GM15510 (cell line): Measurements from ENCODE around the gene HBA1.

ENCODE experiments used
- POLR2A ChIP-seq: IDR thresholded peaks from 3 replicates; pipeline ENCODE4 v1.6.1; 2011; ENCODE audit warnings: borderline replicate concordance; ENCODE audit not compliant: insufficient read length; ENCODE audit errors: extremely low read depth

Gene HBA1

DNA sequence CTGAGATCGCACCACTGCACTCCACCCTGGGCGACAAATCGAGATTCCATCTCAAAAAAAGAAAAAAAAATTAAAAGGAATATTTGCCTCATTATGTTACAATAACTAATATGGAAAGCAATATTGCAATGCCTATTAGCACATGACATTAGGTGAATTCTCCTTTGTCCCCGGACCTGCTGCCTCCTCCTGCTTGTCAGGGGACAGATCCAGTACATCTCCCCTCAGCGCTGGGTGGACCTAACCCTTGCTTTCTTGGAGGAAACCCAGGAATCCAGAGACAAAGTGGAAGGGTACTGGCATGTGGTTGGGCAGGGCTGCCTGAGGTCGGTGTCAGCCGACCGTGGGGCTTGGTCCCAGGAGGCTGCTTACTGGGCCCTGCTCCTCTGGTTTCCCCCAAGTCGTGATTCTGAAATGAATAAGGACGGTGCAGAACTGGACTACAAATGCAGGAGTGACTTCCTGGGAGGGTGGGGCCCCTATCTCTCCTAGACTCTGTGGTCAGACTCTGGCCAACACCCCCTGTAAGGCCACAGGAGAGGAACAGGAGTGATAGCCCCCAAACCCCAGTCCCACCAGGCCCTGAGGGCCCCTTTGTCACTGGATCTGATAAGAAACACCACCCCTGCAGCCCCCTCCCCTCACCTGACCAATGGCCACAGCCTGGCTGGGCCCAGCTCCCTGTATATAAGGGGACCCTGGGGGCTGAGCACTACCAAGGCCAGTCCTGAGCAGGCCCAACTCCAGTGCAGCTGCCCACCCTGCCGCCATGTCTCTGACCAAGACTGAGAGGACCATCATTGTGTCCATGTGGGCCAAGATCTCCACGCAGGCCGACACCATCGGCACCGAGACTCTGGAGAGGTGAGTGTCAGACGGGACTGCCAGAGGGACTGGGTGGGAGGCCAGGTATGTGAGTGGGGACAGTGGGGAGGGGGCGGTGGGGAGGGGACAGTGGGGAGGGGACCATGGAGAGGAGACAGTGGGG lies 24.0 kb upstream of the HBA1 start, which contains the start of gene HBZ:
Gene HBZ, plus strand, starts transcription at position 504 of the 988 bp plus-strand sequence. Its CDS starts 266 bp downstream, at position 770.
- no peak for TF ChIP-seq POLR2A

DNA sequence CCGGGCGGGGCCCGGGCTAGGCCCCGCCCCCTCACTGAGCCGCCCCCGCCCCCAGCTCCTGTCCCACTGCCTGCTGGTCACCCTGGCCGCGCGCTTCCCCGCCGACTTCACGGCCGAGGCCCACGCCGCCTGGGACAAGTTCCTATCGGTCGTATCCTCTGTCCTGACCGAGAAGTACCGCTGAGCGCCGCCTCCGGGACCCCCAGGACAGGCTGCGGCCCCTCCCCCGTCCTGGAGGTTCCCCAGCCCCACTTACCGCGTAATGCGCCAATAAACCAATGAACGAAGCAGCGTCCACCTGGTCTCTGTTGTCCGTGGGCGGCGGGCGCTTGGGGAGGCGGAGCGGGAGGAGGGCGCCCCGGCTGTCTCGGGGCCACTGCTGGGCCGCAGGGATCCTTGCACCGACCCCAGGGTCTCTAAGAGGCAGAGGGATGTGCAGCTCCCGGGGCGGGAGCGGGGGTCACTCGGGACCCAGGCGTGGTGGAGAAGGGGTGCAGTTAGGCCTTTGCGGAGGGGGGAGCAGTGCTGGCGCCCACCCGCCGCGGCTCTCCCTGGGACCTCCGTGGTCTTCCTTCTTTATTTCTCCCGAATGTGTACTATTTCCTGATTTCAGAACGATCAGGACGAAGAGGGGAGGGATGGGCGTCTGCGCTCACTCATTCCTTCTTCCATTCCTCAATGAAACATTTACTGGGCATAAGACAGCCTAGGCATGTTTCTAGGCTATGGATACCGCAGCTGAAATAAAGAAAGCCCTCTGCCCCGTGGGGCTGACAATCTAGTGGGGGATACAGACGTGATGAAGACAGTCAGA lies 22.1 kb upstream of the HBA1 start:
- no peak for TF ChIP-seq POLR2A

DNA sequence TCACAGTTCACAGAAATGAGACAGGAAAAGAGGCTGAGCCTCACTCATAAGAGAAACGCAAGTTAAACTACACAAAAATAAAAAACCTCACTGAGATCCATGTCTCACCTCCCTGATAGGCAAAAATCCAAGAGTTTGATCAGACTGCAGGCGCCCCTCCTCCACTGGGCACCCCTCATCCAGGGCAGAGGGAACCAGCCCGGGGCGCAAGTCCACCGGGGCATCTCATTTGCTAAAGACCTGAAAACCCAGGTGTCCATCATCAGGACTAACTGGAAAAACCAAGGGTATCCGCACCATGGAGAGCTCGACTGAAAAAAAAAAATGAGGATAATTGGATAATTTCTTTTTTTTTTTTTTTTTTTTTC lies 21.5 kb upstream of the HBA1 start:
- TF ChIP-seq POLR2A: no peak

DNA sequence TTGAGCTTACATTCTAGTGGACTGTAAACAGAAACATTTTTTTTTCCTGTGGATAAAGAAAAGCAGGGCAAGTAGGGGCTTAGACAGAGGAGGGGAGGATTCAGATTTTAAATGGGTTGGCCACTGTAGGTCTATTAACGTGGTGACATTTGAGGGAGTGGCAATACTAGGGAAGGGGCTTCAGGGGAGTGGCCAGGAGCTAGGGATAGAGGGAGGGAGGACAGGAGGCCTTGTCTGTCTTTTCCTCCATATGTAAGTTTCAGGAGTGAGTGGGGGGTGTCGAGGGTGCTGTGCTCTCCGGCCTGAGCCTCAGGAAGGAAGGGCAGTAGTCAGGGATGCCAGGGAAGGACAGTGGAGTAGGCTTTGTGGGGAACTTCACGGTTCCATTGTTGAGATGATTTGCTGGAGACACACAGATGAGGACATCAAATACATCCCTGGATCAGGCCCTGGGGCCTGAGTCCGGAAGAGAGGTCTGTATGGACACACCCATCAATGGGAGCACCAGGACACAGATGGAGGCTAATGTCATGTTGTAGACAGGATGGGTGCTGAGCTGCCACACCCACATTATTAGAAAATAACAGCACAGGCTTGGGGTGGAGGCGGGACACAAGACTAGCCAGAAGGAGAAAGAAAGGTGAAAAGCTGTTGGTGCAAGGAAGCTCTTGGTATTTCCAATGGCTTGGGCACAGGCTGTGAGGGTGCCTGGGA lies 17.2 kb upstream of the HBA1 start:
- no peak for TF ChIP-seq POLR2A

DNA sequence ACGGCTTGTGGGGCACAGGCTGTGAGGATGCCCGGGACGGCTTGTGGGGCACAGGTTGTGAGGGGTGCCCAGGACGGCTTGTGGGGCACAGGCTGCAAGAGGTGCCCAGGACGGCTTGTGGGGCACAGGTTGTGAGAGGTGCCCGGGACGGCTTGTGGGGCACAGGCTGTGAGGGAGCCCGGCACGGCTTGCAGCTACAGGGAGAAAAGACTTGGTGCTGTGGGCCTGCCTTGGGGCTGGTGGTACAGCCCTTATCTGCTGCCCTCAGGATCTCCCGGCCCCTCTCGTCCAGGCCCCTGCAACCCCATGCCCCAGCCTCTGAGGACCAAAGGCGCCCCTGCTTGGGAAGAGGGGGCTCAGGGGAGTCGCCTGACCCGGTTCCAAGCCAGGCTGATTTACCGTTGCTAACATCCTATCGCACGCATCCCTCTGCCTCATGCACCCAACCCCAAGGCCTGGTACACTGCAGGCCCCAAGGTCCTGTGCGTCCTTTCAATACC lies 15.7 kb upstream of the HBA1 start:
- no peak for TF ChIP-seq POLR2A

DNA sequence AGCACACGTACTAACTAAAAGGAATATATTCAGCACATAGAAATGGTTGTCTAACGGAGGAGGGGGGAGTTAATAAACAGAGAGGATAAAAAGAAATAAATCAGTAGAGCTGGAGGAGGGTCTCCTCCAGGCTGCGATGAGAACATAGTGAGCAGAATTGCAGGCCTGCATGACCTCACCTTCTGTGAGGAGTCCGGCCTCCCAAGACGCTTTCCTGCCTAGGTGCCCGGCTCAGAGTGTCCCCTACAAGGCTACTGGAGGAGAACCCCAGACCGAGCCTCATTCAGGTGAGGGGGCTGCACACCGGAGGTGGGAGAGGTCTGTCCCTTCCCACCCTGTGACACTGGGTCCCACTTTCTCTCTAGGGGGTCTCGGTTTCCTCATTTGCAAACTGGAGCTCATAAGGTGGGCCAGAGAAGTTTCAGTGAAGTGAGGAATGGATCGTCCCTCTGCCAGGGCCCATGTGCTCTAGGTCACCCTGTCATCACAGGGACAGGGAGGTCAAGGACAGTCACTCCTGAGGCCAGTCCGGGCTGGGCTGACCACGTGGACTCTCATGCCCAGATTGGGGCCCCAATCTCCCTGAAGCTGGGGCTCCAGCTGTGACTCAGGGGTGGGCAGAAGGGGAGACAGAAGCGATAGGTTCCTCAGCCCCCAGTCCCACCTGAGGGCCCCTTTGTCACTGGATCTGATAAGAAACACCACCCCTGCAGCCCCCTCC lies 14.0 kb upstream of the HBA1 start:
- no peak for TF ChIP-seq POLR2A

DNA sequence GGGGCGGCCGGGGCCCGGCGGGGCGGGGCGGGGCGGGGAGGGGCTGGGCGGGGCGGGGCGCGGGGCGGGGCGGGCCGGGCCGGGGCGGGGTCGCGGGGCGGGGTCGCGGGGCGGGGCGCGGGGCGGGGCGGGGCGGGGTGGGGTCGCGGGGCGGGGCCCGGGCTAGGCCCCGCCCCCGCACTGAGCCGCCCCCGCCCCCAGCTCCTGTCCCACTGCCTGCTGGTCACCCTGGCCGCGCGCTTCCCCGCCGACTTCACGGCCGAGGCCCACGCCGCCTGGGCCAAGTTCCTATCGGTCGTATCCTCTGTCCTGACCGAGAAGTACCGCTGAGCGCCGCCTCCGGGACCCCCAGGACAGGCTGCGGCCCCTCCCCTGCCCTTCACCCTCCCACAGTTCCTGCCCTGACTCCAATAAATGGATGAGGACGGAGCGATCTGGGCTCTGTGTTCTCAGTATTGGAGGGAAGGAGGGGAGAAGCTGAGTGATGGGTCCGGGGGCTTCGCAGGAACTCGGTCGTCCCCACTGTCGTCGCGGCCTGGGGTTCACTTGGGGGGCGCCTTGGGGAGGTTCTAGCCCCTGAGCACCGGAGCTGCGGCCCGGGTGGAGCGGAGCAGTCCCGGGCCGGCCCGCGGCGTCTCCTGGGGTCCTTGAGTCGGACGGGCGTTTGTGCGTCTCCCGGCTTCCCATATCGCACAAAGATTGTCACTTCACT lies 11.5 kb upstream of the HBA1 start:
- TF ChIP-seq POLR2A: no peak

DNA sequence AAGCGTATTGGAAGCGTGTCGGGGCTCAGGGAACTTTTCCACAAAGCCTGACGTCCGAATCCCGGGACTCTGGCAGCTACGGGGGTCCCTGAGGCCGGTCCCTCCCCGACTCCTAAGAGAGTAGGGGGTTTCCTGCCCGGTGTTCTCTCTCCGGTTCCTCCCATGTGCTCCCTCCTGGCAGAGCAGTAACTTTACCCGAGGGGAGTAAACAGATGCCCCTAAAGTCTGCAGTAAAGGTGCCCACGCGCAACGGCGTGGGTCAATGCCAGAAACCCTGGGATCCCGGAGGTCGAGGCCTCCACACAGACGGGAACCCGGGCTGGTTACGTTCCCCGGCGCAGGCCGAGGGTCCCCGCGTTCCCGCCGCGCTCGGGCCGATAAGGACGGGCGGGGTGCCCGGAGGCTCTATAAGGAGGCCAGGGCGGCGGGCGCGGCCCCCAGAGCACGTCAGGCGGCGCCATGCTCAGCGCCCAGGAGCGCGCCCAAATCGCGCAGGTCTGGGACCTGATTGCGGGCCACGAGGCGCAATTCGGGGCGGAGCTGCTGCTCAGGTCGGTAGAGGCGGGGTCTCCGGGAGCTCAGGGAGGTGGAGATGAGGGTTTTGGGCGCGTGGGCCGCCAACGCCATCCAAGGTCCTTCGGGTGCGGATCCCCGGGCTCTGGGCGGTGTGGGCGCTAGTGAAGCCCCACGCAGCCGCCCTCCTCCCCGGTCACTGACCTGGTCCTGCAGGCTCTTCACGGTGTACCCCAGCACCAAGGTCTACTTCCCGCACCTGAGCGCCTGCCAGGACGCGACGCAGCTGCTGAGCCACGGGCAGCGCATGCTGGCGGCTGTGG lies 10.7 kb upstream of the HBA1 start, which contains the start of gene HBM:
Gene HBM, plus strand, starts transcription at position 440 of the 836 bp plus-strand sequence. Its CDS starts 20 bp downstream, at position 460.
- no peak for TF ChIP-seq POLR2A

DNA sequence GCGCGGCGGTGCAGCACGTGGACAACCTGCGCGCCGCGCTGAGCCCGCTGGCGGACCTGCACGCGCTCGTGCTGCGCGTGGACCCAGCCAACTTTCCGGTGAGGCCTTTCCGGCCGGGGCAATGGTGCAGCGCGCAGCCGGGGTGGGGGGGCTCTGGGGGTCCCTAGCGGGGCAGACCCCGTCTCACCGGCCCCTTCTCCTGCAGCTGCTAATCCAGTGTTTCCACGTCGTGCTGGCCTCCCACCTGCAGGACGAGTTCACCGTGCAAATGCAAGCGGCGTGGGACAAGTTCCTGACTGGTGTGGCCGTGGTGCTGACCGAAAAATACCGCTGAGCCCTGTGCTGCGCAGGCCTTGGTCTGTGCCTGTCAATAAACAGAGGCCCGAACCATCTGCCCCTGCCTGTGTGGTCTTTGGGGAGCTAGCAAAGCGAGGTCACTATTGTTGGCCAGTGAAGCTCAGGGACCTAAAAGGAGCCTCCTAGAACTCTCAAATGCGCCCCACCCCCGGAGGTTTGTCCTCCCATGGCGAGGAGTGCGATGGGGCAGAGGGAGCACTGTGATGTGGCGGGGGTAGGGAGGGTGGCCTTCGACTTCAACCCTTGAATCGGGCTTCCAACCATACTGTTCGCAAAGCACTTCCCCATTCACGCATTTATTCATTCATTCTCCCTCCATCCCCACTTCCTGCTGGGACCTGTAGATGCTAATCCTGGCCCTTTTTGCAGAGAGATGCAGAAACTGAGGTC lies 9.9 kb upstream of the HBA1 start:
- TF ChIP-seq POLR2A: no peak

DNA sequence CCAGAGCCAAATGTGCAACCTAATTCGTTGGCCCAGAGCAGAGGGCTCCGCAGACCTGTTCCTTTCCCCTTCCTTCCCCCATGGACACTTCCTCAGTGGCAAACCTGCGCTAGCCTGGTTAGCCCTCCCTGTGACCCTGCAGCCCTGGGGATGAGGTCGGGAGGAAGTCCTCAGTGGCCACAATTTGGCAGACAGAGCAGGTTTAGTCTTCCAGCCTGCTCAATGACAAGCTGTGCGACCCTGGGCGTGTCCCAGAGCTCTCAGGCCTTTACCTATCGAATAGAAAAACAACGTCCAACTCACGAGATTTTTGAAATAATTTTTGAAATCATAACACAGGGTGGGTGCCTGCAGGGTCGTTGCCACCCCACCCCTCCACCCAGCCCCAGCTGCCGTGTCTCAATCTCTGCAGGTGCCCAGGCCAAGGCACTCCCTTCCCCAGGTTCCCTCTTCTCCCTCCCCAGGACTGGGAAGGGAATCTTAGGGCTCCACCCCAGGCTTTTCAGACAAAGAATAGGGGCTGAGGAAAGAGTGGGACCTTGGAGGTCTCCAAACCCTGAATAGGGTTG lies 9.3 kb upstream of the HBA1 start:
- TF ChIP-seq POLR2A: no peak

DNA sequence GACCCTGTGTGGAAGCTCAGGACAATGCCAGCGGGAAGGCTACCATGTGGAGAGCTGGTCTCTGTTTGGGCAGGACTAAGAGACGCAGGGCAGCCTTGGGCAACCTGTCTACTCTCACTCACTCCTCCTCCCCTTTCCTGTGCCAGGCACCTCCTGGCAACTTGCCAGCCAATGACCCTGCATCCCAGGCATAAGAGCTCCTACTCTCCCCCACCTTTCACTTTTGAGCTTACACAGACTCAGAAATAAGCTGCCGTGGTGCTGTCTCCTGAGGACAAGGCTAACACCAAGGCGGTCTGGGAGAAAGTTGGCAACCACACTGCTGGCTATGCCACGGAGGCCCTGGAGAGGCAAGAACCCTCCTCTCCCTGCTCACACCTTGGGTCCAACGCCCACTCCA lies 8.1 kb upstream of the HBA1 start:
- TF ChIP-seq POLR2A: no peak
